Fibroblast of upper back skin (primary cell): ENCODE data around the gene KIF16B.
"Not testable (repeated sequence)": the region's sequence is repeated elsewhere in the genome, so short reads cannot be mapped to it uniquely, and the experiment has no call there.

Experiments used
- DNase-seq: peaks from one replicate; pipeline ENCODE4 v3.0.0-alpha.2; 2013

The KIF16B gene

GRCh38 chr20:16236589-16237241 lies 336.5 kb downstream of the KIF16B start:
- no peak for DNase-seq

- DNase-seq = no peak
Measured at GRCh38 chr20:16230402-16230801, 342.8 kb downstream of the KIF16B start.

- no peak for DNase-seq
Measured at GRCh38 chr20:16229813-16230212, 343.4 kb downstream of the KIF16B start.

GRCh38 chr20:16228722-16229121 lies 344.5 kb downstream of the KIF16B start:
- DNase-seq = no peak

GRCh38 chr20:16226961-16227360 lies 346.3 kb downstream of the KIF16B start:
- DNase-seq = not testable (repeated sequence)

GRCh38 chr20:16224836-16225235 lies 348.4 kb downstream of the KIF16B start:
- DNase-seq = no peak

GRCh38 chr20:16222859-16223411 lies 350.3 kb downstream of the KIF16B start:
- no peak for DNase-seq
